ENCODE data around the gene ABCA9. TPM values are rescaled to one million over a fixed set of nuclear protein-coding genes. Genes with fewer than 3 reads are reported as not detected.

The ABCA9 gene
- total and polyA plus RNA-seq, 2 of the 13 experiments (the other 11 are each of a cell fraction or from before 2014, with no cell fraction given): 0.04 TPM; not detected in 1

DNA sequence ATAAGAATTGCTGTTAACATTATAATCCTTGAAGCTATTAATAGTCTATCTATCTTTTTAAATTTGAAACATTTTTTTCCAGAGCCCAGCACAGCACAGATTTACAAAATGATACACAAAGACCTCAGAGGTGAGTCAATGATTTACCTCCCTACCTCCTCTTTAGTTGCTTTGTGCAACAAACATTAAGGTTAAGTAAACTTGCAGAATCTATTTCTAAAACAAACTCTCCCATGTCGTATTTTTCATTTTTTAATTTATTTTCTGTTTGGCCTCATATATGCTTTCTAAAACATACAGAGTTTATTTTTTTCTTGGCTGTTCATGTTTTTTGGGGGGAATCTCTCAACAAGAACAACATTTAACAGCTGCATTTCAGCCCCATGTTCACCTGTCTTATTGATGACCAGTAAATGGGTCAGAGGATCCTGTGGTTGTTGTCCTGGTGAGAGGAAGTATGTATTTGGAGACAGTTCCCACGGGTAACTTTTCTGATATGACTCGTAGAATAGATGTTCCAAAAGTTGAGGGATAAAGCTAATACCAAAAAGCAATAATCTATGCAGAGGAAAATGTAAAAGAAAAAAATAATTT, 42.6 kb downstream of the ABCA9 start (continued):
- no peak for TF ChIP-seq MYPOP (CRISPR knock-in tag; IDR thresholded peaks at IDR 0.05)
- TF ChIP-seq, protein P1, sequence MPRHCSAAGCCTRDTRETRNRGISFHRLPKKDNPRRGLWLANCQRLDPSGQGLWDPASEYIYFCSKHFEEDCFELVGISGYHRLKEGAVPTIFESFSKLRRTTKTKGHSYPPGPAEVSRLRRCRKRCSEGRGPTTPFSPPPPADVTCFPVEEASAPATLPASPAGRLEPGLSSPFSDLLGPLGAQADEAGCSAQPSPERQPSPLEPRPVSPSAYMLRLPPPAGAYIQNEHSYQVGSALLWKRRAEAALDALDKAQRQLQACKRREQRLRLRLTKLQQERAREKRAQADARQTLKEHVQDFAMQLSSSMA (CRISPR knock-in tag; IDR thresholded peaks at IDR 0.05): no peak
- TF ChIP-seq CC2D1A (CRISPR knock-in tag; IDR thresholded peaks at IDR 0.05): no peak
- TF ChIP-seq TBL1XR1 (IDR thresholded peaks at IDR 0.05; ENCODE audit: borderline replicate concordance, low read length, partially characterized antibody): no peak
- no peak for TF ChIP-seq NR2C2 (CRISPR knock-in tag; IDR thresholded peaks at IDR 0.05; ENCODE audit: borderline replicate concordance)
- TF ChIP-seq, protein P2, sequence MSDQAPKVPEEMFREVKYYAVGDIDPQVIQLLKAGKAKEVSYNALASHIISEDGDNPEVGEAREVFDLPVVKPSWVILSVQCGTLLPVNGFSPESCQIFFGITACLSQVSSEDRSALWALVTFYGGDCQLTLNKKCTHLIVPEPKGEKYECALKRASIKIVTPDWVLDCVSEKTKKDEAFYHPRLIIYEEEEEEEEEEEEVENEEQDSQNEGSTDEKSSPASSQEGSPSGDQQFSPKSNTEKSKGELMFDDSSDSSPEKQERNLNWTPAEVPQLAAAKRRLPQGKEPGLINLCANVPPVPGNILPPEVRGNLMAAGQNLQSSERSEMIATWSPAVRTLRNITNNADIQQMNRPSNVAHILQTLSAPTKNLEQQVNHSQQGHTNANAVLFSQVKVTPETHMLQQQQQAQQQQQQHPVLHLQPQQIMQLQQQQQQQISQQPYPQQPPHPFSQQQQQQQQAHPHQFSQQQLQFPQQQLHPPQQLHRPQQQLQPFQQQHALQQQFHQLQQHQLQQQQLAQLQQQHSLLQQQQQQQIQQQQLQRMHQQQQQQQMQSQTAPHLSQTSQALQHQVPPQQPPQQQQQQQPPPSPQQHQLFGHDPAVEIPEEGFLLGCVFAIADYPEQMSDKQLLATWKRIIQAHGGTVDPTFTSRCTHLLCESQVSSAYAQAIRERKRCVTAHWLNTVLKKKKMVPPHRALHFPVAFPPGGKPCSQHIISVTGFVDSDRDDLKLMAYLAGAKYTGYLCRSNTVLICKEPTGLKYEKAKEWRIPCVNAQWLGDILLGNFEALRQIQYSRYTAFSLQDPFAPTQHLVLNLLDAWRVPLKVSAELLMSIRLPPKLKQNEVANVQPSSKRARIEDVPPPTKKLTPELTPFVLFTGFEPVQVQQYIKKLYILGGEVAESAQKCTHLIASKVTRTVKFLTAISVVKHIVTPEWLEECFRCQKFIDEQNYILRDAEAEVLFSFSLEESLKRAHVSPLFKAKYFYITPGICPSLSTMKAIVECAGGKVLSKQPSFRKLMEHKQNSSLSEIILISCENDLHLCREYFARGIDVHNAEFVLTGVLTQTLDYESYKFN (CRISPR knock-in tag; conservative IDR thresholded peaks at IDR 0.05): peak; percentile 82
- no peak for TF ChIP-seq ZEB1 (IDR thresholded peaks at IDR 0.05; ENCODE audit: insufficient replicate concordance, low read depth)
- TF ChIP-seq SNAI1 (CRISPR knock-in tag; IDR thresholded peaks at IDR 0.05; ENCODE audit: borderline replicate concordance): no peak
- TF ChIP-seq PPARG (CRISPR knock-in tag; conservative IDR thresholded peaks at IDR 0.05): peak; percentile 65; the same call in 1 of the 2 replicates
- TF ChIP-seq MLLT10 (CRISPR knock-in tag; IDR thresholded peaks at IDR 0.05): no peak
- no peak for TF ChIP-seq MBNL3 (CRISPR knock-in tag; conservative IDR thresholded peaks at IDR 0.05)
- no peak for TF ChIP-seq REXO4 (CRISPR knock-in tag; IDR thresholded peaks at IDR 0.05; ENCODE audit: borderline replicate concordance)
- no peak for TF ChIP-seq ZNF34 (CRISPR knock-in tag; IDR thresholded peaks at IDR 0.05; ENCODE audit: borderline replicate concordance)
- TF ChIP-seq ZNF547 (CRISPR knock-in tag; IDR thresholded peaks at IDR 0.05): no peak
- no peak for TF ChIP-seq ELF1 (CRISPR knock-in tag; IDR thresholded peaks at IDR 0.05)
- no peak for TF ChIP-seq ZBTB10 (CRISPR knock-in tag; IDR thresholded peaks at IDR 0.05; ENCODE audit: borderline replicate concordance)
- TF ChIP-seq, protein P3, sequence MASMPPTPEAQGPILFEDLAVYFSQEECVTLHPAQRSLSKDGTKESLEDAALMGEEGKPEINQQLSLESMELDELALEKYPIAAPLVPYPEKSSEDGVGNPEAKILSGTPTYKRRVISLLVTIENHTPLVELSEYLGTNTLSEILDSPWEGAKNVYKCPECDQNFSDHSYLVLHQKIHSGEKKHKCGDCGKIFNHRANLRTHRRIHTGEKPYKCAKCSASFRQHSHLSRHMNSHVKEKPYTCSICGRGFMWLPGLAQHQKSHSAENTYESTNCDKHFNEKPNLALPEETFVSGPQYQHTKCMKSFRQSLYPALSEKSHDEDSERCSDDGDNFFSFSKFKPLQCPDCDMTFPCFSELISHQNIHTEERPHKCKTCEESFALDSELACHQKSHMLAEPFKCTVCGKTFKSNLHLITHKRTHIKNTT (CRISPR knock-in tag; IDR thresholded peaks at IDR 0.05): no peak
- no peak for TF ChIP-seq NONO (IDR thresholded peaks at IDR 0.05)
- no peak for TF ChIP-seq NONO (CRISPR knock-in tag; conservative IDR thresholded peaks at IDR 0.05)
- no peak for TF ChIP-seq KAT8 (CRISPR knock-in tag; IDR thresholded peaks at IDR 0.05)
- no peak for TF ChIP-seq ZFP36L1 (CRISPR knock-in tag; IDR thresholded peaks at IDR 0.05)
- TF ChIP-seq TOPORS (CRISPR knock-in tag; IDR thresholded peaks at IDR 0.05): no peak
